K562 (cell line): ENCODE data around the gene OR2J3. TPM values are rescaled to one million over a fixed set of nuclear protein-coding genes. Genes with fewer than 3 reads are reported as not detected.

Experiments
- ATAC-seq: fragments of 200-7000 bp; cut with Tn5 transposase; 3 replicates; pipeline ENCODE4 v1.9.1; 2020; ENCODE audit warnings: moderate library complexity
- BruUV-seq: library from RNA; stranded (reverse); fragments of 400-500 nt; replicated peaks from 2 replicates; lab custom pipeline; 2021; lab: Mats Ljungman, UMichigan
- CTCF ChIA-PET: fragments of 300-600 bp; formaldehyde crosslinking; extraction: SDS; loops from one replicate; lab custom pipeline; 2021; ENCODE audit warnings: low intra/inter-chr PET ratio; lab: Yijun Ruan, JAX
- POLR2A ChIA-PET: fragments of 300-600, 350-650 bp; sonication (Branson Sonifier 250); formaldehyde crosslinking; extraction: SDS; loops from one replicate; lab custom pipeline; 2021; ENCODE audit warnings: antibody characterized with exemption, inconsistent platforms; lab: Yijun Ruan, JAX
- DNase-seq, 4 experiments: peaks; one replicate each; pipeline versions ENCODE4 v3.0.0 to v3.0.0-alpha.2; 2011 to 2018; ENCODE audit warnings: low spot score in 3 of 4, mixed read lengths in 3 of 4; ENCODE audit errors: extremely low read depth in 1 of 4
- FAIRE-seq: peaks from 2 replicates; lab custom pipeline; 2011; peaks lifted over from hg19 to GRCh38; lab: Jason Lieb, UNC
- H2AFZ ChIP-seq: 2 replicates; pipeline ENCODE4 v1.6.0; 2011; ENCODE audit warnings: low read depth, low read length, control low read depth, inconsistent platforms
- H3K27ac ChIP-seq: fragments of 200-600 bp; 3 replicates; pipeline ENCODE4 v1.8.0; 2011; ENCODE audit warnings: low read depth, mild to moderate bottlenecking, control low read depth, inconsistent platforms, low read length, moderate library complexity, mixed read lengths; ENCODE audit errors: extremely low read depth
- H3K27me3 ChIP-seq, 2 experiments: fragments of 300-600 bp in 1 of 2; 2 replicates in 1 of 2; 3 replicates in 1 of 2; pipeline versions ENCODE4 v1.6.0 to v1.8.0; 2011; ENCODE audit warnings: inconsistent platforms in 2 of 2, low read length in 2 of 2, mild to moderate bottlenecking in 1 of 2, mixed read lengths in 1 of 2, moderate library complexity in 1 of 2; ENCODE audit not compliant: control insufficient read depth in 2 of 2, insufficient read depth in 2 of 2
- H3K36me3 ChIP-seq: fragments of 300-600 bp; 3 replicates; pipeline ENCODE4 v1.8.0; 2011; ENCODE audit warnings: mild to moderate bottlenecking, low read length, inconsistent platforms; ENCODE audit not compliant: control insufficient read depth, insufficient read depth
- H3K4me1 ChIP-seq, 2 experiments: fragments of 200-600 bp in 1 of 2; replicated peaks in 1 of 2; 2 replicates in 1 of 2; 3 replicates in 1 of 2; pipeline versions ENCODE4 v1.5.1 to v1.8.0; 2011; ENCODE audit warnings: inconsistent platforms in 2 of 2, low read length in 2 of 2, mild to moderate bottlenecking in 1 of 2, mixed read lengths in 1 of 2, moderate library complexity in 1 of 2; ENCODE audit not compliant: control insufficient read depth in 2 of 2, insufficient read depth in 2 of 2
- H3K4me2 ChIP-seq: 2 replicates; pipeline ENCODE4 v1.6.1; 2011; ENCODE audit warnings: low read length, control low read depth, inconsistent platforms, mixed read lengths; ENCODE audit not compliant: insufficient read depth
- H3K4me3 ChIP-seq: fragments of 200-600 bp; sonication (generic), shearing (Covaris generic); 2 replicates; pipeline ENCODE4 v1.5.1; 2016; ENCODE audit warnings: control low read depth, inconsistent platforms
- H3K79me2 ChIP-seq: fragments of 200-600 bp; 3 replicates; pipeline ENCODE4 v1.8.0; 2011; ENCODE audit warnings: low read length, inconsistent platforms; ENCODE audit not compliant: control insufficient read depth, insufficient read depth
- H3K9ac ChIP-seq, 2 experiments: 2 replicates each; pipeline versions ENCODE4 v1.6.0 to v1.6.1; 2011; ENCODE audit warnings: low read depth in 2 of 2, low read length in 2 of 2, control low read depth in 1 of 2, inconsistent platforms in 1 of 2, mild to moderate bottlenecking in 1 of 2, mixed read lengths in 1 of 2; ENCODE audit not compliant: insufficient read depth in 1 of 2
- H3K9me1 ChIP-seq: one replicate; pipeline ENCODE4 v1.6.0; 2011; ENCODE audit warnings: inconsistent platforms, mild to moderate bottlenecking, low read length, moderate library complexity; ENCODE audit not compliant: control insufficient read depth, insufficient read depth
- H3K9me3 ChIP-seq: replicated peaks from 2 replicates; pipeline ENCODE4 v1.5.1; 2011; ENCODE audit warnings: low read depth, low read length, inconsistent platforms; ENCODE audit not compliant: control insufficient read depth, insufficient read depth
- H4K20me1 ChIP-seq: replicated peaks from 2 replicates; pipeline ENCODE4 v1.6.1; 2011; ENCODE audit warnings: low read length, inconsistent platforms, mixed read lengths; ENCODE audit not compliant: control insufficient read depth, insufficient read depth
- E2F6 ChIP-seq, 2 experiments: IDR thresholded peaks; 2 replicates each; pipeline ENCODE4 v1.6.1; 2011; ENCODE audit warnings: borderline replicate concordance in 1 of 2, control low read depth in 1 of 2, low read depth in 1 of 2, low read length in 1 of 2, mild to moderate bottlenecking in 1 of 2, mixed read lengths in 1 of 2, moderate library complexity in 1 of 2; ENCODE audit not compliant: insufficient read depth in 1 of 2, insufficient read length in 1 of 2, poor library complexity in 1 of 2, severe bottlenecking in 1 of 2; ENCODE audit errors: extremely low read depth in 1 of 2
- FOS ChIP-seq: IDR thresholded peaks from 3 replicates; pipeline ENCODE4 v1.6.1; 2011; ENCODE audit not compliant: insufficient read length; ENCODE audit errors: extremely low read depth
- FOXA3 ChIP-seq, 2 experiments: fragments of 450-650 bp in 1 of 2; sonication (generic) in 1 of 2; formaldehyde crosslinking; IDR thresholded peaks in 1 of 2; conservative IDR thresholded peaks in 1 of 2; 2 replicates each; pipeline versions ENCODE4 v1.4.0 to v1.8.0; 2020 to 2022; ENCODE audit warnings: mild to moderate bottlenecking in 2 of 2, missing genetic modification reagents in 1 of 2
- IFI16 ChIP-seq: fragments of 250-450 bp; sonication (Bioruptor Pico); IDR thresholded peaks from 2 replicates; pipeline ENCODE4 v2.1.2; 2022; ENCODE audit warnings: mild to moderate bottlenecking, inconsistent platforms
- LARP7 ChIP-seq: fragments of 450-650 bp; IDR thresholded peaks from 2 replicates; pipeline ENCODE4 v1.6.1; 2016
- MYNN ChIP-seq, 2 experiments: sonication (generic); formaldehyde crosslinking in 1 of 2; IDR thresholded peaks; 2 replicates each; pipeline versions ENCODE4 v1.5.0 to v1.6.1; 2016 to 2020; ENCODE audit warnings: antibody characterized with exemption in 1 of 2, missing genetic modification reagents in 1 of 2
- POLR2AphosphoS5 ChIP-seq: IDR thresholded peaks from 2 replicates; pipeline ENCODE4 v1.6.1; 2011; ENCODE audit warnings: mild to moderate bottlenecking, low read depth, low read length, moderate library complexity; ENCODE audit not compliant: control insufficient read depth, insufficient read depth
- SMARCA4 ChIP-seq: fragments of 450-650 bp; IDR thresholded peaks from 2 replicates; pipeline ENCODE4 v1.6.1; 2016
- STAT5A ChIP-seq: IDR thresholded peaks from 2 replicates; pipeline ENCODE4 v1.6.1; 2012; ENCODE audit warnings: low read length, inconsistent platforms, borderline replicate concordance
- ZNF174 ChIP-seq: fragments of 250-450 bp; sonication (Bioruptor Pico); IDR thresholded peaks from 2 replicates; pipeline ENCODE4 v1.4.0; 2020; ENCODE audit warnings: mild to moderate bottlenecking
- ZNF398 ChIP-seq: fragments of 250-450 bp; sonication (Bioruptor Pico); IDR thresholded peaks from 2 replicates; pipeline ENCODE4 v1.8.0; 2021; ENCODE audit warnings: moderate library complexity, mild to moderate bottlenecking, inconsistent platforms
- WGBS: fragments of 100-300 bp; shearing (Covaris generic); methylation state at CpG from one replicate; pipeline ENCODE4 v1.1.6; 2016; ENCODE audit warnings: low coverage, mixed read lengths; ENCODE audit not compliant: insufficient coverage; ENCODE audit errors: missing lambda C conversion rate; 5-methylcytosine and 5-hydroxymethylcytosine counted together
- in situ Hi-C: fragments of 300-500 bp; cut with MboI; formaldehyde crosslinking; loops from 4 replicates; pipeline ENCODE4 v1.15.0; 2018; ENCODE audit warnings: inconsistent platforms, mixed read lengths
- intact Hi-C: fragments of 100-400 bp; cut with micrococcal nuclease; formaldehyde crosslinking; loops from 2 replicates; pipeline ENCODE4 v1.14.2; 2022
- polyA plus RNA-seq, 8 experiments: library from polyadenylated mRNA; depleted of rRNA in 4 of 8; stranded (reverse) in 5 of 8; unstranded in 3 of 8; fragments of >200 nt; fragmentation: Nextera tagmentation in 2 of 8; fragmentation: Illumina TruSeq in 1 of 8; extraction: Ambion mirVana in 2 of 8; extraction: Trizol in 1 of 8; gene quantifications; 2 replicates each; pipeline versions ENCODE4 v1.2.1 to v1.2.3, GENCODE V29; 2011 to 2014; ENCODE audit warnings: inconsistent platforms in 1 of 8, missing spikeins in 1 of 8
- total RNA-seq, 7 experiments: library from RNA; depleted of rRNA in 6 of 7; stranded (reverse); fragments of >200 nt in 6 of 7; fragmentation: Illumina TruSeq in 2 of 7; extraction: Trizol in 2 of 7; gene quantifications; 2 replicates each; pipeline versions ENCODE4 v1.2.1 to v1.2.3, GENCODE V29; 2011 to 2021; ENCODE audit warnings: low replicate concordance in 1 of 7

Gene OR2J3
- total and polyA plus RNA-seq, 9 of the 15 experiments (the other 6 are each of a cell fraction or from before 2014, with no cell fraction given): 0.14 to 0.17 TPM; not detected in 7

- Histone ChIP-seq H3K9me1 (no peaks in the 10 kb centered on the region), H3K9ac (no peak within 1 kb of the TSS), H3K4me3 (no peak within 1 kb of the TSS), H3K4me1 (no peaks in the 10 kb centered on the region), H3K36me3 (no peaks in the 10 kb centered on the region)
- no peak for ATAC-seq
- no peak for TF ChIP-seq ZNF398 (CRISPR knock-in tag)
- no peak for TF ChIP-seq E2F6 (IDR thresholded peaks at IDR 0.05; ENCODE audit: borderline replicate concordance in 1 of 2, extremely low read depth in 1 of 2, insufficient read depth in 1 of 2, insufficient read length in 1 of 2, low read depth in 1 of 2, low read length in 1 of 2, poor library complexity in 1 of 2, severe bottlenecking in 1 of 2)
- no peak for TF ChIP-seq FOXA3 (CRISPR knock-in tag; conservative IDR thresholded peaks at IDR 0.05 in 1 of 2, IDR thresholded peaks at IDR 0.05 in 1 of 2)
- TF ChIP-seq ZNF174 (CRISPR knock-in tag): no peak
- TF ChIP-seq MYNN (IDR thresholded peaks at IDR 0.05): no peak
- TF ChIP-seq MYNN (CRISPR knock-in tag; IDR thresholded peaks at IDR 0.05): no peak
- no peak for TF ChIP-seq SMARCA4
- TF ChIP-seq POLR2AphosphoS5: no peak
- TF ChIP-seq IFI16 (CRISPR knock-in tag): no peak
- TF ChIP-seq FOS: no peak
- no peak for TF ChIP-seq STAT5A
- TF ChIP-seq LARP7: no peak
- TF ChIP-seq, all 486 proteins: peak for 0
- H3K27ac ChIP-seq: no peak within 1 kb of the TSS
- no peaks in the 10 kb centered on the region for H3K79me2 ChIP-seq
- no peaks in the 10 kb centered on the region for H3K9me3 ChIP-seq
- POLR2A ChIA-PET: interaction anchor here (0.6 kb wide), 2 partner anchors 401 to 558 kb away, joined by 3 to 5 read pairs; no protein-coding TSS in a partner anchor
- no peak for FAIRE-seq
- H3K4me2 ChIP-seq: no peak within 1 kb of the TSS
- H4K20me1 ChIP-seq: no peaks in the 10 kb centered on the region
- CTCF ChIA-PET: no interaction called here
- intact Hi-C loops: no loop called here
- H2AFZ ChIP-seq: no peak within 1 kb of the TSS
- BruUV-seq: no TSS peak
- no peak for DNase-seq
- H3K27me3 ChIP-seq: peaks cover 7 to 9% of the 10 kb centered on the region in 2 experiments
- in situ Hi-C loops: no loop called here
- 0% methylated on average over 1 of the region's 1 CpG for WGBS
Observed at GRCh38 chr6:29087213-29087612, 20.6 kb upstream of the OR2J3 start, which contains the start of gene OR2B3. OR2B3 (minus strand) TSS chr6:29087313; CDS start chr6:29087248, 65 bp downstream.
